Activated CD4-positive, alpha-beta T cell treated with anti-CD3 and anti-CD28 coated beads, Interleukin-2, amount 10 ng/mL, durations not matched to agents 7 days and 5 days (primary cell): ENCODE data around the gene SLC2A11. TPM values are rescaled to one million over a fixed set of nuclear protein-coding genes. Genes with fewer than 3 reads are reported as not detected.

Source experiments
- CTCF ChIA-PET: fragments of 350-600 bp; sonication (Branson Sonifier 250); formaldehyde crosslinking; loops from one replicate; lab custom pipeline; 2021; ENCODE audit warnings: antibody characterized with exemption; lab: Charles Lee
- POLR2A ChIA-PET: fragments of 350-600 bp; sonication (Branson Sonifier 250); formaldehyde crosslinking; loops from one replicate; lab custom pipeline; 2021; ENCODE audit warnings: antibody characterized with exemption; lab: Charles Lee
- DNase-seq: peaks from one replicate; pipeline ENCODE4 v3.0.0-alpha.2; 2020
- H3K27ac Mint-ChIP-seq: one replicate; pipeline ENCODE4 v1.8.0; 2021; ENCODE audit warnings: mild to moderate bottlenecking, moderate library complexity, mixed read lengths
- H3K27me3 Mint-ChIP-seq: one replicate; pipeline ENCODE4 v1.8.0; 2021; ENCODE audit warnings: mixed read lengths
- H3K36me3 Mint-ChIP-seq: one replicate; pipeline ENCODE4 v1.8.0; 2021; ENCODE audit warnings: low read depth, mixed read lengths
- H3K4me1 Mint-ChIP-seq: one replicate; pipeline ENCODE4 v1.8.0; 2021; ENCODE audit warnings: mixed read lengths
- H3K4me3 Mint-ChIP-seq: one replicate; pipeline ENCODE4 v1.8.0; 2021; ENCODE audit warnings: mild to moderate bottlenecking, moderate library complexity, mixed read lengths
- H3K9me3 Mint-ChIP-seq: one replicate; pipeline ENCODE4 v1.8.0; 2021; ENCODE audit warnings: mixed read lengths
- total RNA-seq, 2 experiments: library from RNA; stranded (reverse); gene quantifications; one replicate each; pipeline ENCODE4 v1.2.3, GENCODE V29; 2021

Gene SLC2A11
- total RNA-seq, 2 experiments from 2014 or later, result 7.8 to 8.8 TPM

- no peak overlapping the region for H3K27ac Mint-ChIP-seq
- peaks cover 55% of the 10 kb centered on the region for H3K36me3 Mint-ChIP-seq
- POLR2A ChIA-PET, result no interaction called here
Observed at GRCh38 chr22:23926561-23926960, 68.9 kb downstream of the SLC2A11 start.

More at GRCh38 chr22:23926561-23926960, 68.9 kb downstream of the SLC2A11 start:
- peaks cover 25% of the 10 kb centered on the region for H3K9me3 Mint-ChIP-seq
- no peaks in the 10 kb centered on the region for H3K27me3 Mint-ChIP-seq
- H3K4me3 Mint-ChIP-seq, result no peak overlapping the region
- DNase-seq, result no peak
- CTCF ChIA-PET, result interaction anchor here (1.2 kb wide), 1 partner anchor 45 kb away, joined by 3 read pairs; no protein-coding TSS in a partner anchor
- peaks cover 8% of the 10 kb centered on the region for H3K4me1 Mint-ChIP-seq

Other genes starting within 250 kb of the SLC2A11 start
- 1 to 10 TPM; 1.2 to 1.8 TPM for gene DRICH1, start 225.6 kb upstream of the SLC2A11 start, total RNA-seq
- gene RGL4, start 166.9 kb upstream of the SLC2A11 start, total RNA-seq, result 10 to 100 TPM; 29.1 to 30.1 TPM
- 1 to 10 TPM; 1.9 to 2.0 TPM for gene ZNF70, start 106.8 kb upstream of the SLC2A11 start, total RNA-seq
- gene VPREB3, start 103.5 kb upstream of the SLC2A11 start, total RNA-seq, result not detected
- 1 to 10 TPM in 1 of 2 experiments, under 1 TPM in 1; 0.99 to 1.3 TPM for gene C22orf15, start 94.9 kb upstream of the SLC2A11 start, total RNA-seq
- 10 to 100 TPM; 44.6 to 55.4 TPM for gene CHCHD10, start 89.9 kb upstream of the SLC2A11 start, total RNA-seq
- gene MMP11, start 85.0 kb upstream of the SLC2A11 start, total RNA-seq, result under 1 TPM; 0.27 to 0.50 TPM
- 10 to 100 TPM; 91.4 to 92.6 TPM for gene SMARCB1, start 70.9 kb upstream of the SLC2A11 start, total RNA-seq
- 1 to 10 TPM; 9.0 to 9.9 TPM for gene DERL3, start 18.9 kb upstream of the SLC2A11 start, total RNA-seq
- gene MIF, start 36.5 kb downstream of the SLC2A11 start, total RNA-seq, result 100 to 1,000 TPM; 716 to 730 TPM
- not detected for gene GSTT2B, start 103.3 kb downstream of the SLC2A11 start, total RNA-seq
- 1 to 10 TPM; 3.3 to 3.4 TPM for gene DDTL, start 109.0 kb downstream of the SLC2A11 start, total RNA-seq
- 100 to 1,000 TPM; 117 to 129 TPM for gene DDT, start 116.6 kb downstream of the SLC2A11 start, total RNA-seq
- not detected for gene GSTT2, start 122.3 kb downstream of the SLC2A11 start, total RNA-seq
- gene GSTT4, start 147.6 kb downstream of the SLC2A11 start, total RNA-seq, result not detected
- 100 to 1,000 TPM; 112 to 124 TPM for gene CABIN1, start 153.4 kb downstream of the SLC2A11 start, total RNA-seq